HepG2 (cell line): ENCODE results near the gene YIPF3. TPM values are rescaled to one million over a fixed set of nuclear protein-coding genes. Genes with fewer than 3 reads are reported as not detected.

Experiments
- DDIT3 ChIP-seq: sonication (generic); formaldehyde crosslinking; IDR thresholded peaks from 2 replicates; pipeline ENCODE4 v1.4.0; 2020; ENCODE audit warnings: mild to moderate bottlenecking, missing genetic modification reagents
- GMEB2 ChIP-seq: IDR thresholded peaks from 2 replicates; pipeline ENCODE4 v1.6.1; 2016; ENCODE audit warnings: missing biosample characterization, missing genetic modification reagents, low read depth
- MATR3 ChIP-seq: sonication (generic); formaldehyde crosslinking; IDR thresholded peaks from 2 replicates; pipeline ENCODE4 v1.4.0; 2020; ENCODE audit warnings: missing genetic modification reagents
- MTF2 ChIP-seq: sonication (generic); formaldehyde crosslinking; IDR thresholded peaks from 2 replicates; pipeline ENCODE4 v1.5.0; 2020; ENCODE audit warnings: missing genetic modification reagents, borderline replicate concordance
- NFYB ChIP-seq: sonication (generic); formaldehyde crosslinking; IDR thresholded peaks from 2 replicates; pipeline ENCODE4 v1.4.0; 2020; ENCODE audit warnings: missing genetic modification reagents
- SMAD3 ChIP-seq: sonication (generic); formaldehyde crosslinking; IDR thresholded peaks from 2 replicates; pipeline ENCODE4 v1.4.0; 2020; ENCODE audit warnings: missing genetic modification reagents
- TBX2 ChIP-seq: sonication (generic); formaldehyde crosslinking; IDR thresholded peaks from 2 replicates; pipeline ENCODE4 v1.5.0; 2020; ENCODE audit warnings: missing genetic modification reagents, mild to moderate bottlenecking, borderline replicate concordance
- TP53 ChIP-seq: sonication (generic); formaldehyde crosslinking; conservative IDR thresholded peaks from 2 replicates; pipeline ENCODE4 v1.4.0; 2020; ENCODE audit warnings: missing genetic modification reagents
- ZBTB4 ChIP-seq: sonication (generic); formaldehyde crosslinking; IDR thresholded peaks from 2 replicates; pipeline ENCODE4 v1.4.0; 2020; ENCODE audit warnings: missing genetic modification reagents, mild to moderate bottlenecking, borderline replicate concordance
- ZBTB40 ChIP-seq, 2 experiments: fragments of 450-650 bp in 1 of 2; sonication (generic) in 1 of 2; formaldehyde crosslinking in 1 of 2; IDR thresholded peaks; 2 replicates each; pipeline versions ENCODE4 v1.6.1 to v1.8.0; 2016 to 2022; ENCODE audit warnings: antibody characterized with exemption in 1 of 2, mild to moderate bottlenecking in 1 of 2, missing genetic modification reagents in 1 of 2
- ZKSCAN5 ChIP-seq: sonication (generic); formaldehyde crosslinking; IDR thresholded peaks from 2 replicates; pipeline ENCODE4 v1.5.1; 2020; ENCODE audit warnings: mild to moderate bottlenecking, missing genetic modification reagents
- ZNF546 ChIP-seq: sonication (generic); formaldehyde crosslinking; conservative IDR thresholded peaks from 2 replicates; pipeline ENCODE4 v1.8.1; 2023; ENCODE audit warnings: mild to moderate bottlenecking, missing genetic modification reagents
- ZNF781 ChIP-seq: sonication (generic); formaldehyde crosslinking; IDR thresholded peaks from 2 replicates; pipeline ENCODE4 v1.5.1; 2020; ENCODE audit warnings: borderline replicate concordance, mild to moderate bottlenecking, missing genetic modification reagents; ENCODE audit errors: not compliant biosample characterization
- ZSCAN9 ChIP-seq: IDR thresholded peaks from 2 replicates; pipeline ENCODE4 v1.6.1; 2016; ENCODE audit warnings: borderline replicate concordance
- polyA plus RNA-seq, 8 experiments: library from polyadenylated mRNA; depleted of rRNA in 3 of 8; stranded (reverse) in 7 of 8; unstranded in 1 of 8; fragments of >200 nt; fragmentation: Illumina TruSeq in 4 of 8; extraction: Trizol in 4 of 8; gene quantifications; 2 replicates each; pipeline versions ENCODE4 v1.2.1 to v1.2.3, GENCODE V29; 2011 to 2016; ENCODE audit warnings: low read depth in 4 of 8, missing spikeins in 1 of 8, mixed read lengths in 1 of 8; ENCODE audit not compliant: insufficient read depth in 1 of 8
- total RNA-seq, 5 experiments: library from RNA; depleted of rRNA; stranded (reverse); fragments of >200 nt; fragmentation: Illumina TruSeq; extraction: Trizol; gene quantifications; 2 replicates each; pipeline ENCODE4 v1.2.3, GENCODE V29; 2016; ENCODE audit warnings: low read depth in 1 of 5

Gene YIPF3
- total and polyA plus RNA-seq, 2 of the 13 experiments (the other 11 are each of a cell fraction or from before 2014, with no cell fraction given), result 107 to 206 TPM

GRCh38 chr6:43516367-43516696, 394 bp downstream of the YIPF3 start (continued):
- TF ChIP-seq ZBTB4 (CRISPR knock-in tag) (no peak), TP53 (0 out of 2 replicates have a peak, but pooled peaks have one; percentile 38), SMAD3 (CRISPR knock-in tag) (no peak), ZNF546 (no peak), GMEB2 (CRISPR knock-in tag) (peak; percentile 5; the same call in 1 of the 2 replicates), TBX2 (CRISPR knock-in tag) (no peak), ZSCAN9 (CRISPR knock-in tag) (0 out of 2 replicates have a peak, but pooled peaks have one; percentile 2), NFYB (CRISPR knock-in tag) (no peak), DDIT3 (CRISPR knock-in tag) (0 out of 2 replicates have a peak, but pooled peaks have one; percentile 24), ZNF781 (CRISPR knock-in tag) (peak; percentile 53), MTF2 (peak; percentile 36; the same call in 1 of the 2 replicates), MATR3 (no peak), ZBTB40 (IDR thresholded peaks at IDR 0.05) (no peak), ZBTB40 (CRISPR knock-in tag; IDR thresholded peaks at IDR 0.05) (no peak), ZKSCAN5 (0 out of 2 replicates have a peak, but pooled peaks have one; percentile 23)
